ELF-1 (cell line): ENCODE results near the gene KRT25.

ENCODE experiments used
- DNase-seq: peaks from one replicate; pipeline ENCODE4 v3.0.0-alpha.2; 2016; ENCODE audit warnings: low read depth, low spot score

KRT25 gene

GRCh38 chr17:40755231-40755630 lies at the start of gene KRT25:
TSS of gene KRT25 (minus strand) at chr17:40755331. CDS start at chr17:40755271, 60 bp downstream.
- DNase-seq: no peak

- DNase-seq: peak; percentile 80
These were observed 48.5 kb upstream of the KRT25 start for GRCh38 chr17:40803617-40804082.

GRCh38 chr17:40801157-40801556 lies 46.0 kb upstream of the KRT25 start:
- no peak for DNase-seq

- no peak for DNase-seq
These were observed 45.2 kb upstream of the KRT25 start for GRCh38 chr17:40800381-40800780.

GRCh38 chr17:40799859-40800258 lies 44.7 kb upstream of the KRT25 start, which contains the start of gene KRT28:
TSS of gene KRT28 (minus strand) at chr17:40799959. CDS start at chr17:40799893, 66 bp downstream.
- DNase-seq: no peak

- DNase-seq: no peak
These were observed 41.7 kb upstream of the KRT25 start for GRCh38 chr17:40796846-40797245.

- no peak for DNase-seq
These were observed 40.0 kb upstream of the KRT25 start for GRCh38 chr17:40795019-40795667.

GRCh38 chr17:40794466-40794865 lies 39.3 kb upstream of the KRT25 start:
- no peak for DNase-seq

GRCh38 chr17:40793832-40794231 lies 38.7 kb upstream of the KRT25 start:
- DNase-seq: no peak

GRCh38 chr17:40791787-40792436 lies 36.8 kb upstream of the KRT25 start:
- no peak for DNase-seq

- no peak for DNase-seq
These were observed 36.0 kb upstream of the KRT25 start for GRCh38 chr17:40791111-40791510.

GRCh38 chr17:40782450-40782849 lies 27.3 kb upstream of the KRT25 start, which contains the start of gene KRT27:
TSS of gene KRT27 (minus strand) at chr17:40782550. CDS start at chr17:40782493, 57 bp downstream.
- no peak for DNase-seq

GRCh38 chr17:40779181-40779909 lies 24.2 kb upstream of the KRT25 start:
- DNase-seq: peak; percentile 30

- DNase-seq: no peak
These were observed 23.3 kb upstream of the KRT25 start for GRCh38 chr17:40778461-40778860.

GRCh38 chr17:40777971-40778370 lies 22.8 kb upstream of the KRT25 start:
- no peak for DNase-seq

GRCh38 chr17:40777459-40777858 lies 22.3 kb upstream of the KRT25 start:
- DNase-seq: no peak

GRCh38 chr17:40775945-40776344 lies 20.8 kb upstream of the KRT25 start:
- no peak for DNase-seq

GRCh38 chr17:40772101-40772500 lies 17.0 kb upstream of the KRT25 start, which contains the start of gene KRT26:
TSS of gene KRT26 (minus strand) at chr17:40772201. CDS start at chr17:40772113, 88 bp downstream.
- DNase-seq: no peak

- no peak for DNase-seq
These were observed 10.5 kb upstream of the KRT25 start for GRCh38 chr17:40765657-40766056.

- DNase-seq: no peak
These were observed 8.6 kb upstream of the KRT25 start for GRCh38 chr17:40763752-40764151.

GRCh38 chr17:40760105-40761016 lies 5.2 kb upstream of the KRT25 start:
- no peak for DNase-seq
